Vagina (tissue), 2 donors: Measurements from ENCODE around the gene HAUS8. TPM values are rescaled to one million over a fixed set of nuclear protein-coding genes. Genes with fewer than 3 reads are reported as not detected.

Experiments
- DNase-seq, 2 donors: peaks; one replicate each; pipeline ENCODE4 v3.0.0-alpha.2; 2017; ENCODE audit errors: extremely low spot score in 2 of 2
- H3K27ac ChIP-seq: fragments of 200-600 bp; sonication (generic); one replicate; pipeline ENCODE4 v1.5.1; 2019
- H3K27me3 ChIP-seq: fragments of 200-600 bp; sonication (generic); one replicate; pipeline ENCODE4 v1.5.1; 2019
- H3K36me3 ChIP-seq, 2 donors: fragments of 200-600 bp; sonication (generic); one replicate each; pipeline ENCODE4 v1.5.1; 2017 to 2019
- H3K4me1 ChIP-seq: fragments of 200-600 bp; sonication (generic); one replicate; pipeline ENCODE4 v1.5.1; 2019
- H3K4me3 ChIP-seq, 2 donors: fragments of 200-600 bp; sonication (generic); 1 replicate in 1 of 2; 2 replicates in 1 of 2; pipeline ENCODE4 v1.5.1; 2016 to 2019
- H3K9me3 ChIP-seq: fragments of 200-600 bp; sonication (generic); one replicate; pipeline ENCODE4 v1.5.1; 2019
- CTCF ChIP-seq, 3 experiments: fragments of 450-650 bp in 2 of 3; fragments of 200-600 bp in 1 of 3; sonication (generic) in 1 of 3; IDR thresholded peaks; one replicate each; pipeline ENCODE4 v1.5.1; 2017 to 2019; ENCODE audit warnings: antibody characterized with exemption in 3 of 3, mild to moderate bottlenecking in 2 of 3, moderate library complexity in 2 of 3
- POLR2A ChIP-seq, 2 donors: fragments of 450-650 bp; IDR thresholded peaks; one replicate each; pipeline ENCODE4 v1.6.1; 2017; ENCODE audit warnings: antibody characterized with exemption in 2 of 2, mild to moderate bottlenecking in 2 of 2, moderate library complexity in 2 of 2
- POLR2AphosphoS5 ChIP-seq, 2 donors: sonication (generic); formaldehyde crosslinking; IDR thresholded peaks; one replicate each; pipeline ENCODE4 v1.9.0; 2017; ENCODE audit warnings: antibody characterized with exemption in 2 of 2, mild to moderate bottlenecking in 2 of 2, low read depth in 1 of 2; ENCODE audit not compliant: insufficient read depth in 1 of 2
- intact Hi-C: fragments of 100-400 bp; cut with DNase I; formaldehyde crosslinking; loops from one replicate; pipeline ENCODE4 v1.15.1; 2023
- total RNA-seq: library from RNA; depleted of rRNA; stranded (reverse); fragments of >200 nt; gene quantifications from one replicate; pipeline ENCODE4 v1.2.3, GENCODE V29; 2016

The HAUS8 gene
- total RNA-seq, 1 donor from 2014 or later: 4.7 TPM

DNA sequence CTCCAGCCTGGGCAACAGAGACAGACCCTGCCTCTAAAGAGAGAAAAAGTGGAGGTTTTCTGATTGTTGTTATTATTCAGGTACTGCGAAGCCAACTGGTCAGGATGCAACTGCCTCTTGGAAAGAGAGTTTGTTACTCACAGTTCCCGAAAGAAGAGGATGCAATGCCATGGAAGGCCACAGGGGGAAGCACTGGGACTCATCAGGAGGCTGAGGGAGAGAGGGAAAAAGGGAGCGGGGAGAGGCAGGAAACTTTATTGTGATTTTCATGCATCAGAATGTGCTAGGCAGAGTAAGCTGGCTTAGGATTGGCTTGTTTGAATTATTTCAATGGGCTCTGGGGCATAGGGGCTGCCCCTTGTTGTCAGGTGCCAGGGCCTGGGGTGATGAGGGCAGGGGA is 27.9 kb upstream of the HAUS8 start:
- Histone ChIP-seq H3K4me3 (no peak overlapping the region), H3K27me3 (no peaks in the 10 kb centered on the region), H3K27ac (no peak overlapping the region), H3K4me1 (peaks cover 40% of the 10 kb centered on the region), H3K36me3 (peaks cover 0 to 36% of the 10 kb centered on the region in 2 donors), H3K9me3 (no peaks in the 10 kb centered on the region)
- intact Hi-C loops: no loop called here
- no peak for TF ChIP-seq CTCF (IDR thresholded peaks at IDR 0.05)
- TF ChIP-seq POLR2A (IDR thresholded peaks at IDR 0.05): no peak
- no peak for TF ChIP-seq POLR2AphosphoS5 (IDR thresholded peaks at IDR 0.05; ENCODE audit: insufficient read depth in 1 of 2, low read depth in 1 of 2)
- no peak for DNase-seq

DNA sequence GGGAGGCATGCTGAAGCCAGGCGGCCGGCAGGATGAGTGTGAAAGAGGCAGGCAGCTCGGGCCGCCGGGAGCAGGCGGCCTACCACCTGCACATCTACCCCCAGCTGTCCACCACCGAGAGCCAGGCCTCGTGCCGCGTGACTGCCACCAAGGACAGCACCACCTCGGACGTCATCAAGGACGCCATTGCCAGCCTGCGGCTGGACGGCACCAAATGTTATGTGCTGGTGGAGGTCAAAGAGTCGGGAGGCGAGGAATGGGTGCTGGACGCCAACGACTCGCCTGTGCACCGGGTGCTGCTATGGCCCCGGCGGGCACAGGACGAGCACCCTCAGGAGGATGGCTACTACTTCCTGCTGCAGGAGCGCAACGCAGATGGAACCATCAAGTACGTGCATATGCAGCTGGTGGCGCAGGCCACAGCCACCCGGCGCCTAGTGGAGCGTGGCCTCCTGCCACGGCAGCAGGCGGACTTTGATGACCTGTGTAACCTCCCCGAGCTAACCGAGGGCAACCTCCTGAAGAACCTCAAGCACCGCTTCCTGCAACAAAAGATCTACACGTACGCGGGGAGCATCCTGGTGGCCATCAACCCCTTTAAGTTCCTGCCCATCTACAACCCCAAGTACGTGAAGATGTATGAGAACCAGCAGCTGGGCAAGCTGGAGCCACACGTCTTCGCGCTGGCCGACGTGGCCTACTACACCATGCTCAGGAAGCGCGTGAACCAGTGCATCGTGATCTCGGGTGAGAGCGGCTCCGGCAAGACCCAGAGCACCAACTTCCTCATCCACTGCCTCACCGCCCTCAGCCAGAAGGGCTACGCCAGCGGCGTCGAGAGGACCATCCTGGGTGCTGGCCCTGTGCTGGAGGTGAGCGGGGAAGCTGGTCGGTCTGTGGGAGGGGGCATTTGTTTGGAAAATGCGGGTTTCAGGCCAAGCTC is 26.7 kb upstream of the HAUS8 start:
- H3K27me3 ChIP-seq: no peaks in the 10 kb centered on the region
- H3K27ac ChIP-seq: no peak overlapping the region

DNA sequence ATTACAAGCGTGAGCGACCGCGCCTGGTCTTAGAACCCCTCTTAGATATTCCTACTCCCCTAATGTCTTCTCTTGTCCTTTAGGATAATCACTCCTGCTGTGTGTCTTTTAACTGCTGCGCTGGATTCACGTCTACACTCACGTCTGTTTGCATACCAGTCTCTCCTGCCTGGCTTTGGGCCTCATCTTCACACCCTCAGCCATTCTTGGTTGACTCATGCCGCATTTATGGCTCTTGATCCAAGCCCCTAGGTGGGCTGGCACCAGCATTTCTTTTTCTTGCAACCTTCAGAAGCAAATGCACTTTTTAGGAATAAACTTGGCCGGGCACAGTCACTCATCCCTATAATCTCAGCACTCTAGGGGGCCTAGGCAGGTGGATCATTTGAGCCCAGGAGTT is 23.1 kb upstream of the HAUS8 start:
- Histone ChIP-seq H3K36me3 (peaks cover 0 to 22% of the 10 kb centered on the region in 2 donors), H3K27ac (peak overlapping the region; percentile 81), H3K4me1 (peaks cover 46% of the 10 kb centered on the region), H3K9me3 (no peaks in the 10 kb centered on the region), H3K4me3 (no peak overlapping the region), H3K27me3 (no peaks in the 10 kb centered on the region)
- DNase-seq: no peak
- no peak for TF ChIP-seq CTCF (IDR thresholded peaks at IDR 0.05)
- TF ChIP-seq POLR2AphosphoS5 (IDR thresholded peaks at IDR 0.05; ENCODE audit: insufficient read depth in 1 of 2, low read depth in 1 of 2): no peak
- no peak for TF ChIP-seq POLR2A (IDR thresholded peaks at IDR 0.05)
- intact Hi-C loops: no loop called here

More for the DNA sequence above, 26.7 kb upstream of the HAUS8 start:
- H3K4me1 ChIP-seq: peaks cover 37% of the 10 kb centered on the region
- intact Hi-C loops: no loop called here
- H3K9me3 ChIP-seq: no peaks in the 10 kb centered on the region
- DNase-seq: no peak
- TF ChIP-seq CTCF (IDR thresholded peaks at IDR 0.05): no peak
- TF ChIP-seq POLR2AphosphoS5 (IDR thresholded peaks at IDR 0.05; ENCODE audit: insufficient read depth in 1 of 2, low read depth in 1 of 2): no peak
- no peak for TF ChIP-seq POLR2A (IDR thresholded peaks at IDR 0.05)
- no peak overlapping the region for H3K4me3 ChIP-seq
- peaks cover 0 to 36% of the 10 kb centered on the region in 2 donors for H3K36me3 ChIP-seq

DNA sequence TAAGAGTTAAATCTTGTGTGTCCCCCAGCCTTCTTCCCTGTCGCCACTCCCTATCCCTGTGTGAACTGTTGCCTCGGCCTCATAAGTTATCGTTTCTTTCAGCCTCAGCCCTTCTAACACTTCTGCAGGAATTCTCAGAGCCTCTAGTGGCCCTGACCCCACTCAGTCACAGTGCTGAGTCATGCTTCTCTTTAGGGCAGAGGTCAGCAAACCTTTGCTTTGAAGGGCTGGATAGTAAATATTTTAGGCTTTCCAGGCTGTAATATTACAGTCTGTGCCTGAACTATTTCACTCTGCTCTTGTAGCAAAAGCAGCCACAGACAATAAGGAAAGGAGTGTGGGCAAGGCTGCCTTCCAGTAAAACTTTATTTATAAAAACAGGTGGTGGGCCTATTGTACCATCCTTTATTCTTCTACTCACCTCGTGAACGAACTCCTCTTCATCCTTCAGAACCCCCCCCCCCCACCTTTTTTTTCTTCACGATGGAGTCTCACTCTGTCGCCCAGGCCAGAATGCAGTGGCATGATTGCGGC is 22.4 kb upstream of the HAUS8 start:
- H3K27me3 ChIP-seq: no peaks in the 10 kb centered on the region
- H3K4me1 ChIP-seq: peaks cover 52% of the 10 kb centered on the region
- intact Hi-C loops: no loop called here
- DNase-seq: no peak
- H3K9me3 ChIP-seq: no peaks in the 10 kb centered on the region
- H3K4me3 ChIP-seq: no peak overlapping the region
- H3K27ac ChIP-seq: peak overlapping the region; percentile 81
- H3K36me3 ChIP-seq: peaks cover 0 to 15% of the 10 kb centered on the region in 2 donors
- TF ChIP-seq POLR2A (IDR thresholded peaks at IDR 0.05) (no peak), POLR2AphosphoS5 (IDR thresholded peaks at IDR 0.05; ENCODE audit: insufficient read depth in 1 of 2, low read depth in 1 of 2) (no peak), CTCF (IDR thresholded peaks at IDR 0.05) (no peak)
